Liver (tissue), 9 donors: ENCODE results near the gene DNAJB13. TPM values are rescaled to one million over a fixed set of nuclear protein-coding genes. Genes with fewer than 3 reads are reported as not detected.

Experiments
- DNase-seq: peaks from one replicate; pipeline ENCODE4 v3.0.0-alpha.2; 2017; ENCODE audit warnings: low spot score
- H3K27ac ChIP-seq, 2 donors: one replicate each; pipeline ENCODE4 v1.7.0; 2013; ENCODE audit warnings: inconsistent platforms in 2 of 2, low read length in 2 of 2, control low read depth in 1 of 2, low read depth in 1 of 2, mild to moderate bottlenecking in 1 of 2
- H3K27me3 ChIP-seq, 4 donors: one replicate each; pipeline versions ENCODE4 v1.6.1 to v1.7.0; 2013; ENCODE audit warnings: low read length in 3 of 4, inconsistent platforms in 1 of 4, mild to moderate bottlenecking in 1 of 4, moderate library complexity in 1 of 4; ENCODE audit not compliant: control insufficient read depth in 4 of 4, insufficient read depth in 4 of 4
- H3K36me3 ChIP-seq, 4 donors: one replicate each; pipeline versions ENCODE4 v1.6.1 to v1.7.0; 2013; ENCODE audit warnings: low read length in 3 of 4, mild to moderate bottlenecking in 3 of 4, low read depth in 1 of 4, moderate library complexity in 1 of 4; ENCODE audit not compliant: control insufficient read depth in 4 of 4, insufficient read depth in 3 of 4
- H3K4me1 ChIP-seq, 4 donors: one replicate each; pipeline versions ENCODE4 v1.6.1 to v1.7.0; 2013; ENCODE audit warnings: low read length in 3 of 4, mild to moderate bottlenecking in 3 of 4, moderate library complexity in 1 of 4; ENCODE audit not compliant: control insufficient read depth in 4 of 4, insufficient read depth in 4 of 4
- H3K4me3 ChIP-seq, 3 donors: one replicate each; pipeline versions ENCODE4 v1.6.1 to v1.7.0; 2013; ENCODE audit warnings: low read length in 3 of 3, control low read depth in 1 of 3, low read depth in 1 of 3, mild to moderate bottlenecking in 1 of 3
- H3K9ac ChIP-seq, 2 donors: one replicate each; pipeline ENCODE4 v1.7.0; 2013; ENCODE audit warnings: low read length in 2 of 2, mild to moderate bottlenecking in 2 of 2, moderate library complexity in 2 of 2, control low read depth in 1 of 2, low read depth in 1 of 2
- H3K9me3 ChIP-seq, 4 donors: one replicate each; pipeline versions ENCODE4 v1.6.1 to v1.7.0; 2013; ENCODE audit warnings: low read length in 3 of 4; ENCODE audit not compliant: control insufficient read depth in 4 of 4
- EGR1 ChIP-seq, 2 donors: IDR thresholded peaks; 2 replicates each; pipeline ENCODE4 v1.6.1; 2016 to 2018; ENCODE audit warnings: antibody characterized with exemption in 2 of 2, low read depth in 2 of 2
- FOXA1 ChIP-seq: IDR thresholded peaks from 2 replicates; pipeline ENCODE4 v1.6.1; 2016; ENCODE audit warnings: antibody characterized with exemption
- FOXA2 ChIP-seq: IDR thresholded peaks from 2 replicates; pipeline ENCODE4 v1.6.1; 2016; ENCODE audit warnings: antibody characterized with exemption
- GABPA ChIP-seq, 2 donors: IDR thresholded peaks in 1 of 2; conservative IDR thresholded peaks in 1 of 2; 2 replicates each; pipeline ENCODE4 v1.6.1; 2016; ENCODE audit warnings: antibody characterized with exemption in 2 of 2, mild to moderate bottlenecking in 1 of 2, moderate library complexity in 1 of 2
- HNF4A ChIP-seq, 2 donors: conservative IDR thresholded peaks; 2 replicates each; pipeline ENCODE4 v1.6.1; 2016; ENCODE audit warnings: antibody characterized with exemption in 2 of 2, mild to moderate bottlenecking in 2 of 2
- HNF4G ChIP-seq: IDR thresholded peaks from 2 replicates; pipeline ENCODE4 v1.6.1; 2016; ENCODE audit warnings: antibody characterized with exemption
- JUND ChIP-seq, 2 donors: IDR thresholded peaks; 2 replicates each; pipeline ENCODE4 v1.6.1; 2016; ENCODE audit warnings: antibody characterized with exemption in 2 of 2
- MAX ChIP-seq: IDR thresholded peaks from 2 replicates; pipeline ENCODE4 v1.6.1; 2016; ENCODE audit warnings: antibody characterized with exemption
- NR2F2 ChIP-seq: IDR thresholded peaks from 2 replicates; pipeline ENCODE4 v1.6.1; 2016; ENCODE audit warnings: antibody characterized with exemption
- RAD21 ChIP-seq, 2 donors: IDR thresholded peaks; 2 replicates each; pipeline ENCODE4 v1.6.1; 2016; ENCODE audit warnings: antibody characterized with exemption in 2 of 2, mild to moderate bottlenecking in 2 of 2
- RXRA ChIP-seq, 2 donors: IDR thresholded peaks; 2 replicates each; pipeline ENCODE4 v1.6.1; 2017 to 2018; ENCODE audit warnings: antibody characterized with exemption in 2 of 2, mild to moderate bottlenecking in 1 of 2
- SP1 ChIP-seq: IDR thresholded peaks from 2 replicates; pipeline ENCODE4 v1.6.1; 2018; ENCODE audit warnings: antibody characterized with exemption, mild to moderate bottlenecking
- TAF1 ChIP-seq: conservative IDR thresholded peaks from 2 replicates; pipeline ENCODE4 v1.6.1; 2016; ENCODE audit warnings: antibody characterized with exemption, mild to moderate bottlenecking
- YY1 ChIP-seq: IDR thresholded peaks from 2 replicates; pipeline ENCODE4 v1.6.1; 2016; ENCODE audit warnings: antibody characterized with exemption, mild to moderate bottlenecking
- ZBTB33 ChIP-seq: IDR thresholded peaks from 2 replicates; pipeline ENCODE4 v1.6.1; 2016; ENCODE audit warnings: antibody characterized with exemption
- WGBS: extraction: QIAGEN DNeasy Blood & Tissue Kit; methylation state at CpG from one replicate; pipeline ENCODE4 v1.1.7; 2013; 5-methylcytosine and 5-hydroxymethylcytosine counted together
- polyA plus RNA-seq, 2 donors: library from polyadenylated mRNA; stranded (reverse) in 1 of 2; unstranded in 1 of 2; fragments of 200-250 nt in 1 of 2; fragments of >200 nt in 1 of 2; fragmentation: Nextera tagmentation in 1 of 2; extraction: Ambion mirVana in 1 of 2; gene quantifications; one replicate each; pipeline versions ENCODE4 v1.2.1 to v1.2.3, GENCODE V29; 2013 to 2015
- total RNA-seq, 2 donors: library from RNA; depleted of rRNA; stranded (reverse); fragments of >200 nt; gene quantifications; one replicate each; pipeline ENCODE4 v1.2.3, GENCODE V29; 2014
- TF ChIP-seq, protein P1 (sequence below): IDR thresholded peaks from 2 replicates; pipeline ENCODE4 v1.6.1; 2016; ENCODE audit warnings: antibody characterized with exemption, mild to moderate bottlenecking
- TF ChIP-seq, protein P2 (sequence below): fragments of 150-350 bp; IDR thresholded peaks from 2 replicates; pipeline ENCODE4 v1.5.1; 2017; ENCODE audit warnings: improper control_type of control experiment, low read depth, low read length; ENCODE audit not compliant: missing input control
- donor health status: healthy.
- donor health status: healthy.
- donor health status: healthy.
- donor health status: healthy.
- donor health status: healthy.

The DNAJB13 gene
- total and polyA plus RNA-seq, 4 donors = 0.08 TPM; not detected in 3

DNA sequence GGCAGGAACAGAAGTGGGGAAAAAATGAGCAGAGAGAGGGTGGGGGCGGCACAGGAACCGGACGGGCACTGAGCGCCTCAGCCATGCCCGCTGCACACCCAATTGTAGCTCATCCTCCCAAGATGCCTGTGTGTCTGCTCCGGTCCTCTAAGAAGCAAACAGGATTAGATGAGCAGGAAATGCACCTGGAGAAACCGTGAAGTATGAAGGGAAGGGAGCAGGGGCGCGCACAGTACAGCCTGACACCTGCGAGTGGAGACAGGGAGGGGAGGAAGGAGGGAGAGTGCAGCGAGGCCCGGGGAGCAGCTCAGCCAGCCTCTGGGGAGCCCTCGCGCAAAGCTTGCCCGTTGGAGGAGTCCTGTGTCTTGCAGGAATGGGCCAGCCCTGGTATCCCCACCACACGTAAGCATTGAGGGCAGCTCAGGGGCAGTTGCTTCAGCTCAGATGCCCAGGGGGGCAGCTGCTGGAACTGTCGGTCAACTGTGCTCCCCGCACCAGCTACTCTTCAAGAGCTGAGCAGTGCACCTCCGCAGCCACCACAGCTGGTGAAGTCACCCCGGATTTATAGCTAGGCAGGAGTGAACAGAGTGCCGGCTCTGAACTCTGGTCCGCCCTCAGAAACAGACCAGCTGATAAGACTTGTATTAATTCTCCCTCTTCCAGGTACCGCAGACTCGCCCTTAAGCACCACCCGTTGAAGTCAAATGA, 7.0 kb downstream of the DNAJB13 start:
- Histone ChIP-seq H3K9ac (no peak overlapping the region), H3K36me3 (no peaks in the 10 kb centered on the region), H3K27ac (no peak overlapping the region), H3K27me3 (no peaks in the 10 kb centered on the region), H3K4me1 (no peaks in the 10 kb centered on the region), H3K4me3 (no peak overlapping the region), H3K9me3 (no peaks in the 10 kb centered on the region)
- no peak for DNase-seq
- WGBS = 68% methylated on average over 25 of the region's 25 CpGs
- TF ChIP-seq YY1 (no peak), NR2F2 (no peak), FOXA2 (no peak), RAD21 (IDR thresholded peaks at IDR 0.05) (no peak), RXRA (IDR thresholded peaks at IDR 0.05) (no peak)
- TF ChIP-seq, protein P1, sequence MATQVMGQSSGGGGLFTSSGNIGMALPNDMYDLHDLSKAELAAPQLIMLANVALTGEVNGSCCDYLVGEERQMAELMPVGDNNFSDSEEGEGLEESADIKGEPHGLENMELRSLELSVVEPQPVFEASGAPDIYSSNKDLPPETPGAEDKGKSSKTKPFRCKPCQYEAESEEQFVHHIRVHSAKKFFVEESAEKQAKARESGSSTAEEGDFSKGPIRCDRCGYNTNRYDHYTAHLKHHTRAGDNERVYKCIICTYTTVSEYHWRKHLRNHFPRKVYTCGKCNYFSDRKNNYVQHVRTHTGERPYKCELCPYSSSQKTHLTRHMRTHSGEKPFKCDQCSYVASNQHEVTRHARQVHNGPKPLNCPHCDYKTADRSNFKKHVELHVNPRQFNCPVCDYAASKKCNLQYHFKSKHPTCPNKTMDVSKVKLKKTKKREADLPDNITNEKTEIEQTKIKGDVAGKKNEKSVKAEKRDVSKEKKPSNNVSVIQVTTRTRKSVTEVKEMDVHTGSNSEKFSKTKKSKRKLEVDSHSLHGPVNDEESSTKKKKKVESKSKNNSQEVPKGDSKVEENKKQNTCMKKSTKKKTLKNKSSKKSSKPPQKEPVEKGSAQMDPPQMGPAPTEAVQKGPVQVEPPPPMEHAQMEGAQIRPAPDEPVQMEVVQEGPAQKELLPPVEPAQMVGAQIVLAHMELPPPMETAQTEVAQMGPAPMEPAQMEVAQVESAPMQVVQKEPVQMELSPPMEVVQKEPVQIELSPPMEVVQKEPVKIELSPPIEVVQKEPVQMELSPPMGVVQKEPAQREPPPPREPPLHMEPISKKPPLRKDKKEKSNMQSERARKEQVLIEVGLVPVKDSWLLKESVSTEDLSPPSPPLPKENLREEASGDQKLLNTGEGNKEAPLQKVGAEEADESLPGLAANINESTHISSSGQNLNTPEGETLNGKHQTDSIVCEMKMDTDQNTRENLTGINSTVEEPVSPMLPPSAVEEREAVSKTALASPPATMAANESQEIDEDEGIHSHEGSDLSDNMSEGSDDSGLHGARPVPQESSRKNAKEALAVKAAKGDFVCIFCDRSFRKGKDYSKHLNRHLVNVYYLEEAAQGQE = no peak

- WGBS = 80% methylated on average over 18 of the region's 18 CpGs
- Histone ChIP-seq H3K9ac (no peak overlapping the region), H3K27me3 (no peaks in the 10 kb centered on the region), H3K27ac (no peak overlapping the region), H3K4me1 (no peaks in the 10 kb centered on the region), H3K36me3 (no peaks in the 10 kb centered on the region), H3K4me3 (no peak overlapping the region), H3K9me3 (no peaks in the 10 kb centered on the region)
- DNase-seq = no peak
- TF ChIP-seq NR2F2 (no peak), HNF4A (conservative IDR thresholded peaks at IDR 0.05) (no peak), SP1 (no peak), MAX (no peak), RXRA (IDR thresholded peaks at IDR 0.05) (no peak)
These were observed 7.8 kb downstream of the DNAJB13 start for GRCh38 chr11:73958521-73959141.

DNA sequence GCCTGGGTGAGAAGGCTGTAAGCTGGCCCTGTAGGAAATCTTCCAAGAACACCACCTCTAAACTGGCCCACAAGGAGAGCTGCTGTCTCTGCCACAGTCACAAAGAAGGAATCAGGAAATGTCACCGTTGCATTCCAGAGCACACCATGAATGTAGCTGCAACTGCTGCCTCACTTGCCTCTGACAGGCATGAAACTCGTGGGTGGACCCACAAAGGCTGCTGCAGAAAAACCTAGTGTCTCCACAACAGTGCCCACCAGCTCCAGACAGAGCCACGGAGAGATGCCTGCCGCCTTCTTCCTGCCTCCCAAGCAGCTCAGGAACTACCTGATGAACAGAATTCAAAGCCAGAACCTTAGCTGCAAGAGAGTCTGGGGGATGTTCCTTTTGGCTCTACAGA, 10.5 kb downstream of the DNAJB13 start:
- no peak for TF ChIP-seq EGR1 (IDR thresholded peaks at IDR 0.05; ENCODE audit: low read depth in 2 of 2)
- TF ChIP-seq FOXA1 = no peak
- TF ChIP-seq GABPA (IDR thresholded peaks at IDR 0.05 in 1 of 2, conservative IDR thresholded peaks at IDR 0.05 in 1 of 2) = no peak
- TF ChIP-seq, protein P2, sequence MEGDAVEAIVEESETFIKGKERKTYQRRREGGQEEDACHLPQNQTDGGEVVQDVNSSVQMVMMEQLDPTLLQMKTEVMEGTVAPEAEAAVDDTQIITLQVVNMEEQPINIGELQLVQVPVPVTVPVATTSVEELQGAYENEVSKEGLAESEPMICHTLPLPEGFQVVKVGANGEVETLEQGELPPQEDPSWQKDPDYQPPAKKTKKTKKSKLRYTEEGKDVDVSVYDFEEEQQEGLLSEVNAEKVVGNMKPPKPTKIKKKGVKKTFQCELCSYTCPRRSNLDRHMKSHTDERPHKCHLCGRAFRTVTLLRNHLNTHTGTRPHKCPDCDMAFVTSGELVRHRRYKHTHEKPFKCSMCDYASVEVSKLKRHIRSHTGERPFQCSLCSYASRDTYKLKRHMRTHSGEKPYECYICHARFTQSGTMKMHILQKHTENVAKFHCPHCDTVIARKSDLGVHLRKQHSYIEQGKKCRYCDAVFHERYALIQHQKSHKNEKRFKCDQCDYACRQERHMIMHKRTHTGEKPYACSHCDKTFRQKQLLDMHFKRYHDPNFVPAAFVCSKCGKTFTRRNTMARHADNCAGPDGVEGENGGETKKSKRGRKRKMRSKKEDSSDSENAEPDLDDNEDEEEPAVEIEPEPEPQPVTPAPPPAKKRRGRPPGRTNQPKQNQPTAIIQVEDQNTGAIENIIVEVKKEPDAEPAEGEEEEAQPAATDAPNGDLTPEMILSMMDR = no peak
- TF ChIP-seq FOXA2 = no peak
- TF ChIP-seq RXRA (IDR thresholded peaks at IDR 0.05) = no peak
- TF ChIP-seq JUND (IDR thresholded peaks at IDR 0.05) = no peak
- no peak for TF ChIP-seq ZBTB33
- TF ChIP-seq HNF4G = no peak
- no peak for TF ChIP-seq MAX
- no peak for TF ChIP-seq NR2F2
- no peak for TF ChIP-seq YY1
- no peak for TF ChIP-seq HNF4A (conservative IDR thresholded peaks at IDR 0.05)
- TF ChIP-seq RAD21 (IDR thresholded peaks at IDR 0.05) = no peak
- no peak for TF ChIP-seq TAF1

More for the DNA sequence above, 10.5 kb downstream of the DNAJB13 start:
- no peak overlapping the region for H3K4me3 ChIP-seq
- H3K27ac ChIP-seq = no peak overlapping the region
- H3K36me3 ChIP-seq = no peaks in the 10 kb centered on the region
- WGBS = 79% methylated on average over 4 of the region's 4 CpGs
- DNase-seq = no peak
- H3K27me3 ChIP-seq = no peaks in the 10 kb centered on the region
- H3K9ac ChIP-seq = no peak overlapping the region
- no peaks in the 10 kb centered on the region for H3K9me3 ChIP-seq
- H3K4me1 ChIP-seq = peaks cover 0 to 6% (median 1%) of the 10 kb centered on the region in 4 donors
